GM12891 (cell line): ENCODE results near the gene FUNDC2.

ENCODE experiments used
- DNase-seq: peaks from one replicate; pipeline ENCODE4 v3.0.0; 2011; ENCODE audit warnings: low spot score; ENCODE audit not compliant: insufficient read length
- FAIRE-seq: peaks from 2 replicates; lab custom pipeline; 2011; peaks lifted over from hg19 to GRCh38; lab: Jason Lieb, UNC
- PAX5 ChIP-seq: IDR thresholded peaks from 2 replicates; pipeline ENCODE4 v1.6.1; 2011; ENCODE audit warnings: low read length, moderate library complexity, mild to moderate bottlenecking; ENCODE audit not compliant: insufficient read depth, severe bottlenecking
- POLR2A ChIP-seq: IDR thresholded peaks from 2 replicates; pipeline ENCODE4 v1.6.1; 2011; ENCODE audit warnings: low read depth, low read length, control low read depth
- POLR2AphosphoS5 ChIP-seq: IDR thresholded peaks from 2 replicates; pipeline ENCODE4 v1.6.1; 2011; ENCODE audit warnings: low read depth, low read length, control low read depth
- POU2F2 ChIP-seq: IDR thresholded peaks from 2 replicates; pipeline ENCODE4 v1.6.1; 2011; ENCODE audit warnings: low read depth, mild to moderate bottlenecking, control low read depth, low read length, moderate library complexity
- SPI1 ChIP-seq: IDR thresholded peaks from 2 replicates; pipeline ENCODE4 v1.6.1; 2011; ENCODE audit warnings: low read depth, low read length, control low read depth
- TAF1 ChIP-seq: IDR thresholded peaks from 2 replicates; pipeline ENCODE4 v1.6.1; 2011; ENCODE audit warnings: low read depth, low read length, control low read depth

Gene FUNDC2

GRCh38 chrX:155046811-155047528, 20.3 kb downstream of the FUNDC2 start:
- no peak for FAIRE-seq

DNA sequence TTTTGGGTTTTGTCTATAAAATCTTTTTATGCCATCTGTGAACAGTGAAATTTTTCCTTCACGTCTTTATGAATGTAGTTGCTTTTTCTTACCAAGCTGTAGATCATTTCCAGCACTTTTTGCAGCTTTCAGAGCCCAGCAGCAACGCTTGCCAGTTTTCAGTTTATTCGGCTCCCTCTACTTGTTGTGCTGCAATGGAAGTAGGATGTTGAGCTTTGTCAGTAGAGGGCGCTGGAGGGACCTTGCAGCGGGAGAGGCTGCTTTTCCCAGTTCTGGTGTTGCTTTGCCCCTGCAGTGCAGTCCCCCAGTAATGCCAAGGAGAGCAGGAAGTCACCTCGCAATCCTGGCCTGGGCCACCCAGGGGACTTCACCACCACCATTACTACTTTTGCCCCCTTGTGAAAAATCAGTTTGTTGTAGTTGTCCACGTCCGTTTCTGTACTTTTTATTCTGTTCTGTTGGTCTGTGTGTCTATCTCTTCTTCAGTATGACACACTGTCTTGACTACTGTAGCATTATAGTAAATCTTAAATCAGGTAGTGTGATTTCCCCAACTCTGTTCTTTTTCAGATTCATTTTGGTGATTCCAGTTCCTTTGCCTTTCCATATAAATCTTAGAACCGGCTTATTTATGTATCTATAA, 22.5 kb downstream of the FUNDC2 start:
- DNase-seq (no peak), FAIRE-seq (peak; percentile 78)
- TF ChIP-seq POLR2A = no peak
- TF ChIP-seq PAX5 = no peak
- TF ChIP-seq POU2F2 = no peak
- TF ChIP-seq TAF1 = no peak
- TF ChIP-seq SPI1 = no peak
- TF ChIP-seq POLR2AphosphoS5 = no peak

More at GRCh38 chrX:155046811-155047528, 20.3 kb downstream of the FUNDC2 start:
- DNase-seq = no peak
- no peak for TF ChIP-seq PAX5
- no peak for TF ChIP-seq TAF1
- TF ChIP-seq POLR2A = no peak
- TF ChIP-seq POLR2AphosphoS5 = no peak
- TF ChIP-seq SPI1 = no peak
- no peak for TF ChIP-seq POU2F2

DNA sequence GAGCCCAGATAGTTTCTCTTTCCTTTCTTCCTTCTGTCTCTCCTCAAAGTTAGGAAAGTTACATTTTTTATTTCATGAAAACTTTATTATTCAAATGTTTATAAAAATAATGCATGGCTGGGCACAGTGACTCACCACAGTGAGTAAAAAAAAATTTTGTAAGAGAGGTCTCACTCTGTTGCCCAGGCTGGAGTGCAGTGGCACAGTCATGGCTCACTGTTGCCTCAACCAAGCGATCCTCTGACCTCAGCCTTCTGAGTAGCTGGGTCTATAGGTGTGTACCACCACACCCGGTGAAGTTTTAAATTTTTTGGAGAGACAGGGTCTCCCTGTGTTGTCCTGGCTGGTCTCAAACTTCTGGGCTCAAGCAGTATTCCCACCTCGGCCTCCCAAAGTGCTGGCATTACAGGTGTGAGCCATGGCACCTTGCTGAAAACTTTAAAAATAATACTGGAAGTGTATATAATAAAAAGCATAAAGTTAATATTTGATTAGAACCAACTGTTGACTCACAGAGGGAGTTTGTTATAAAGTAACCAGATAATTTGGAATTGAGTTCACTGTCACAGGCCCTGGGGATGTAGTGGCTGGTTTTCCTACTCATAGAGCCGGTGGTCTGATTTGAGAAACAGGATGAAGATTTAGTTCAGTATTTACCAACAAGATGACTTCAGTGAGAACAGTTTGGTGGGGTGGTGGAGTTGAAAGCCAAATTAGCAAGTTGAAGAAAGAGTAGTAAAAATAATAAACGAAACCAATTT, 26.3 kb downstream of the FUNDC2 start:
- DNase-seq (no peak), FAIRE-seq (no peak)
- no peak for TF ChIP-seq PAX5
- TF ChIP-seq POLR2AphosphoS5 = no peak
- TF ChIP-seq SPI1 = no peak
- TF ChIP-seq TAF1 = no peak
- no peak for TF ChIP-seq POU2F2
- no peak for TF ChIP-seq POLR2A

DNA sequence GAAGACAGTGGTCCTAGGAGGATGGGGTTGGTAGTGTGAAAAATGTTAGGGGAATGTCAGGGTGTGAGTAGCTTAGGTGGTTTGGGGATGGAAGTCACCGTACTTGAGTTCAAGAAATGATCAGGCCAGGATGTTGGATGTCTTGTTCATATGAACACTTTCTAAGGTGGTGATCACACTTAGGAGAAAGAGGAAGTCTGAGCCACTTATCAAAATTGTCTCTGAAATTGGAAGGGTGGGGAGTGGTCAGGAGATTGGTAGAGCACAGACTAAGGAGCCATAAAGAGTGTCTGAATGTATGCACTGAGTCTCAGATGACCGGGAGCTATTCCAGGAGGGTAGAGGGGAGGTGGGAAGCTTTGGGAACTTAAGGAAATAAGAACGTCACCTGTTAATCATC, 27.0 kb downstream of the FUNDC2 start:
- FAIRE-seq (no peak), DNase-seq (no peak)
- peak; percentile 59 for TF ChIP-seq SPI1
- TF ChIP-seq TAF1 = no peak

- DNase-seq = no peak
- no peak for TF ChIP-seq SPI1
- no peak for FAIRE-seq
Measured at GRCh38 chrX:155054255-155054654, 27.6 kb downstream of the FUNDC2 start.

- FAIRE-seq (peak; percentile 73), DNase-seq (no peak)
- TF ChIP-seq POU2F2 (no peak), SPI1 (no peak), TAF1 (no peak), POLR2AphosphoS5 (no peak), POLR2A (no peak), PAX5 (no peak)
Measured at GRCh38 chrX:155055494-155055893, 28.9 kb downstream of the FUNDC2 start.

DNA sequence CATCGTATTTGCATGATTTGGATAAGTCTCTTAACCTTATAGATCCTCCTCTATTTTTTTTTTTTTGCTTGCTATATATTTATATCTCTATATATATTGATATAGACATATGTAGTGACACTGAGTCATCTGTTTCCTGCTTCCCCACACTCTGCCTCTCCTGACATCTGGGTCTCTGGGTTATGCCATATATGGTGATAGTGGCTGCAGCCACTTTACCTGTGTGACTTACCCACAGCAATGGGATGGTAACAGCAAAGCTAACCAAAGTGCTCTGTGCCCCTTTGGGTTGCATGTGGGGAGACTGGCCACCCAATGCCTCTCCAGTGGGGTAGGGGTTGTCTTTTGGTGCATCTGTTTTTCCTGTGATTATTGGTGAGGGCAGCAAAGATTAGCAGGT, 29.8 kb downstream of the FUNDC2 start:
- peak; percentile 81 for FAIRE-seq
- DNase-seq = no peak
- TF ChIP-seq SPI1 = no peak
- TF ChIP-seq POLR2AphosphoS5 = no peak
- no peak for TF ChIP-seq PAX5
- no peak for TF ChIP-seq POU2F2
- no peak for TF ChIP-seq TAF1
- TF ChIP-seq POLR2A = no peak

GRCh38 chrX:155056877-155057792, 30.5 kb downstream of the FUNDC2 start:
- TF ChIP-seq POU2F2 = no peak
- TF ChIP-seq PAX5 = no peak
- no peak for TF ChIP-seq TAF1
- TF ChIP-seq POLR2A = no peak
- no peak for TF ChIP-seq POLR2AphosphoS5
- TF ChIP-seq SPI1 = no peak
- FAIRE-seq (peak; percentile 97), DNase-seq (no peak)
